CD14-positive monocyte (primary cell): ENCODE results near the gene SCD5. TPM values are rescaled to one million over a fixed set of nuclear protein-coding genes. Genes with fewer than 3 reads are reported as not detected.

Experiments
- DNase-seq, 3 donors: peaks; one replicate each; pipeline ENCODE4 v3.0.0-alpha.2; 2011 to 2022
- H2AFZ ChIP-seq: 2 replicates; pipeline ENCODE4 v1.6.0; 2012; ENCODE audit warnings: mild to moderate bottlenecking, low read depth, low read length, inconsistent platforms; ENCODE audit not compliant: insufficient read depth, poor library complexity, severe bottlenecking
- H3K27ac ChIP-seq, 2 donors: 1 replicate in 1 of 2; 2 replicates in 1 of 2; pipeline ENCODE4 v1.5.1; 2012 to 2013; ENCODE audit warnings: low read length in 2 of 2, control low read depth in 1 of 2, inconsistent platforms in 1 of 2, low read depth in 1 of 2, mild to moderate bottlenecking in 1 of 2
- H3K27me3 ChIP-seq, 2 donors: one replicate each; pipeline versions ENCODE4 v1.6.0 to v1.6.1; 2011 to 2013; ENCODE audit warnings: low read length in 2 of 2; ENCODE audit not compliant: control insufficient read depth in 2 of 2, insufficient read depth in 2 of 2
- H3K36me3 ChIP-seq, 2 donors: replicated peaks in 1 of 2; 1 replicate in 1 of 2; 2 replicates in 1 of 2; pipeline versions ENCODE4 v1.5.1 to v1.6.1; 2012 to 2013; ENCODE audit warnings: low read length in 2 of 2, control low read depth in 1 of 2, inconsistent platforms in 1 of 2, mild to moderate bottlenecking in 1 of 2; ENCODE audit not compliant: insufficient read depth in 2 of 2, control insufficient read depth in 1 of 2
- H3K4me1 ChIP-seq, 2 donors: 1 replicate in 1 of 2; 2 replicates in 1 of 2; pipeline versions ENCODE4 v1.5.1 to v1.6.1; 2012 to 2013; ENCODE audit warnings: low read length in 2 of 2, control low read depth in 1 of 2, inconsistent platforms in 1 of 2, mild to moderate bottlenecking in 1 of 2, moderate library complexity in 1 of 2; ENCODE audit not compliant: insufficient read depth in 2 of 2, control insufficient read depth in 1 of 2
- H3K4me2 ChIP-seq: replicated peaks from 2 replicates; pipeline ENCODE3; 2012; ENCODE audit warnings: low read length, moderate library complexity, mild to moderate bottlenecking; ENCODE audit not compliant: poor library complexity, severe bottlenecking; ENCODE audit errors: extremely low read depth
- H3K4me3 ChIP-seq, 3 experiments: fragments of 200-600 bp in 1 of 3; sonication (generic) in 1 of 3; replicated peaks in 1 of 3; 1 replicate in 2 of 3; 2 replicates in 1 of 3; pipeline ENCODE4 v1.5.1; 2011 to 2013; ENCODE audit warnings: low read length in 3 of 3, mild to moderate bottlenecking in 3 of 3, control low read depth in 2 of 3, low read depth in 2 of 3, inconsistent platforms in 1 of 3, moderate library complexity in 1 of 3
- H3K79me2 ChIP-seq: 2 replicates; pipeline ENCODE4 v1.6.0; 2012; ENCODE audit warnings: mild to moderate bottlenecking, control low read depth, inconsistent platforms, low read length, moderate library complexity; ENCODE audit not compliant: insufficient read depth
- H3K9ac ChIP-seq: 2 replicates; pipeline ENCODE4 v1.6.0; 2017; ENCODE audit warnings: low read length, mild to moderate bottlenecking; ENCODE audit not compliant: insufficient read depth, poor library complexity, severe bottlenecking
- H3K9me3 ChIP-seq, 2 donors: replicated peaks in 1 of 2; 1 replicate in 1 of 2; 2 replicates in 1 of 2; pipeline versions ENCODE4 v1.5.1 to v1.6.1; 2012 to 2013; ENCODE audit warnings: low read length in 2 of 2, control low read depth in 1 of 2; ENCODE audit not compliant: control insufficient read depth in 1 of 2, insufficient read depth in 1 of 2
- H4K20me1 ChIP-seq: 2 replicates; pipeline ENCODE4 v1.6.0; 2012; ENCODE audit warnings: mild to moderate bottlenecking, low read length, control low read depth, moderate library complexity; ENCODE audit not compliant: insufficient read depth
- H3K27ac Mint-ChIP-seq, 7 donors: one replicate each; pipeline ENCODE4 v1.8.0; 2020; ENCODE audit warnings: mild to moderate bottlenecking in 7 of 7, mixed read lengths in 7 of 7, moderate library complexity in 6 of 7, inconsistent platforms in 2 of 7
- H3K27me3 Mint-ChIP-seq, 3 donors: one replicate each; pipeline ENCODE4 v1.8.0; 2021 to 2022; ENCODE audit warnings: low read depth in 3 of 3, mild to moderate bottlenecking in 3 of 3, mixed read lengths in 3 of 3, moderate library complexity in 3 of 3, inconsistent platforms in 1 of 3
- H3K36me3 Mint-ChIP-seq, 2 donors: one replicate each; pipeline ENCODE4 v1.8.0; 2020; ENCODE audit warnings: mixed read lengths in 2 of 2, inconsistent platforms in 1 of 2, mild to moderate bottlenecking in 1 of 2
- H3K4me1 Mint-ChIP-seq: one replicate; pipeline ENCODE4 v1.8.0; 2020; ENCODE audit warnings: mild to moderate bottlenecking, mixed read lengths
- H3K4me3 Mint-ChIP-seq, 2 donors: one replicate each; pipeline ENCODE4 v1.8.0; 2020; ENCODE audit warnings: mild to moderate bottlenecking in 2 of 2, mixed read lengths in 2 of 2, moderate library complexity in 1 of 2
- H3K9me3 Mint-ChIP-seq, 7 donors: one replicate each; pipeline ENCODE4 v1.8.0; 2020 to 2022; ENCODE audit warnings: mixed read lengths in 7 of 7, mild to moderate bottlenecking in 6 of 7, moderate library complexity in 6 of 7, inconsistent platforms in 2 of 7
- WGBS: methylation state at CpG from one replicate; pipeline ENCODE4 v1.1.5; 2013; ENCODE audit warnings: missing lambda C conversion rate; ENCODE audit not compliant: insufficient coverage; 5-methylcytosine and 5-hydroxymethylcytosine counted together
- intact Hi-C, 2 donors: fragments of 100-400 bp; cut with micrococcal nuclease; formaldehyde crosslinking; loops; one replicate each; pipeline versions ENCODE4 v1.15.0 to v1.15.1; 2023
- polyA plus RNA-seq, 3 donors: library from polyadenylated mRNA; depleted of rRNA in 1 of 3; unstranded in 2 of 3; stranded (reverse) in 1 of 3; fragments of 300-500 nt in 2 of 3; fragments of >200 nt in 1 of 3; fragmentation: Illumina TruSeq in 2 of 3; gene quantifications; 1 replicate in 2 of 3; 2 replicates in 1 of 3; pipeline ENCODE4 v1.2.3, GENCODE V29; 2012 to 2021
- TF ChIP-seq, protein P1 (sequence below): fragments of 200-600 bp; IDR thresholded peaks from one replicate; pipeline ENCODE4 v1.8.0; 2022; ENCODE audit warnings: antibody characterized with exemption, mild to moderate bottlenecking

Gene SCD5
- polyA plus RNA-seq, 3 donors: 0.28 to 1.3 (median 0.61) TPM

DNA sequence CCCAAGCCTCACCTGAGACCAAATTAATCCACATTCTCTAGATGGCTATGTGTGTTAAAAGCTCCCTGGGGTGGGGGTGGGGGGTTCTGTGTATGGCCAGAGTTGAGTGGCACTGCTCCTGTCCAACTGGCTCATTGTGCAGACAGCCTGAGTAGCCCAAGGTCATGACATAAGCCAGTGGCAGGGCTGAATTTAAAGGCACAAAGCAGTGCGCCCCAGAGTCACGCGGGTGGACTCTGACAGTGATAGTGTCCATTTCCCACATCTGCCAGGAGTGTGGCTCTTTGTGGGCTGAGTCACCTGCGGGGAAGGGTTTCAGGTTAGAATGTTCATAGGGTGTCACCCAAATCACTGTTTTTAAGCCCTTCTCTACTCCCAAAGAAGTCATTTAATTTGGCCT lies 45.4 kb downstream of the SCD5 start:
- 80% methylated on average over 2 of the region's 4 CpGs for WGBS
- TF ChIP-seq, protein P1, sequence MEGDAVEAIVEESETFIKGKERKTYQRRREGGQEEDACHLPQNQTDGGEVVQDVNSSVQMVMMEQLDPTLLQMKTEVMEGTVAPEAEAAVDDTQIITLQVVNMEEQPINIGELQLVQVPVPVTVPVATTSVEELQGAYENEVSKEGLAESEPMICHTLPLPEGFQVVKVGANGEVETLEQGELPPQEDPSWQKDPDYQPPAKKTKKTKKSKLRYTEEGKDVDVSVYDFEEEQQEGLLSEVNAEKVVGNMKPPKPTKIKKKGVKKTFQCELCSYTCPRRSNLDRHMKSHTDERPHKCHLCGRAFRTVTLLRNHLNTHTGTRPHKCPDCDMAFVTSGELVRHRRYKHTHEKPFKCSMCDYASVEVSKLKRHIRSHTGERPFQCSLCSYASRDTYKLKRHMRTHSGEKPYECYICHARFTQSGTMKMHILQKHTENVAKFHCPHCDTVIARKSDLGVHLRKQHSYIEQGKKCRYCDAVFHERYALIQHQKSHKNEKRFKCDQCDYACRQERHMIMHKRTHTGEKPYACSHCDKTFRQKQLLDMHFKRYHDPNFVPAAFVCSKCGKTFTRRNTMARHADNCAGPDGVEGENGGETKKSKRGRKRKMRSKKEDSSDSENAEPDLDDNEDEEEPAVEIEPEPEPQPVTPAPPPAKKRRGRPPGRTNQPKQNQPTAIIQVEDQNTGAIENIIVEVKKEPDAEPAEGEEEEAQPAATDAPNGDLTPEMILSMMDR: no peak
- H3K4me3 ChIP-seq: no peak overlapping the region
- H3K27ac ChIP-seq: no peak overlapping the region
- H3K27ac Mint-ChIP-seq: no peak overlapping the region
- H3K4me3 Mint-ChIP-seq: no peak overlapping the region
- H2AFZ ChIP-seq: no peak overlapping the region
- H3K9me3 Mint-ChIP-seq: no peaks in the 10 kb centered on the region
- H3K27me3 Mint-ChIP-seq: peaks cover 0 to 2% (median 0%) of the 10 kb centered on the region in 3 donors
- no peaks in the 10 kb centered on the region for H3K4me1 ChIP-seq
- no peak overlapping the region for H3K9ac ChIP-seq
- no peaks in the 10 kb centered on the region for H3K27me3 ChIP-seq
- H3K79me2 ChIP-seq: no peaks in the 10 kb centered on the region
- intact Hi-C loops: no loop called here
- no peaks in the 10 kb centered on the region for H4K20me1 ChIP-seq
- no peak overlapping the region for H3K4me2 ChIP-seq
- no peak for DNase-seq
- H3K4me1 Mint-ChIP-seq: peaks cover 1% of the 10 kb centered on the region
- no peaks in the 10 kb centered on the region for H3K36me3 ChIP-seq
- no peaks in the 10 kb centered on the region for H3K36me3 Mint-ChIP-seq
- H3K9me3 ChIP-seq: no peaks in the 10 kb centered on the region

DNA sequence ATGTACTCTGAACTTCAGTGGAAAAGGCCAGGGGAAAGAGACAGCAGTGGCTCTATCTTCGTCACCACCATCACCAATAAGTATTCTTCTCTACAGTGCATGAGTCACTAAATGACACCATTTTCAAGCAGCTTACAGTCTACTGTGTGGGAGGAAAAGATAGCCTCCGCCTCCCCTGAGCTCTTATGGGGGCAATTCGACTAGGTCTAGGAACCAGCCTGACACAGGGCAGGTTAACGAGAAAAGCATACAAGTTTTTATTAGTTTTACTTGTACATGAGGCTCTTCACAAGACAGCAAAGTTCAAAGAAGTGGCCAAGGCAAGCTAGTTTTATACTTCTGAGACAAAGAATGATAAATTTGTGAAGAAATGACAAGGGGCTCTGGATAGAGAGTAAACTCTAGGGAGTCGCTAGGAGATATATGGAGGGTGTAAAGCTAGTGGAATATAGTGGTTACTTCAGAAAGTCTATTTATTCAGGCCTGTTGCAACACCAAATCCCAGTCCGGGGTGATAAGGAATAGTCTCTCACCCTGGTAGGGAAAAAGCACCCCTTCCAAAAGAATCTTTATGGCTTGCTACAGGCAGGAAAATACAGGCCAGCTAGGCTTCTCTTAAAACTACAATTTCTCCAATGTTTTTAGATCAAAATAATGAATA lies 49.7 kb downstream of the SCD5 start:
- H3K4me1 Mint-ChIP-seq: no peaks in the 10 kb centered on the region
- 100% methylated on average over 3 of the region's 6 CpGs for WGBS

More for the DNA sequence above, 49.7 kb downstream of the SCD5 start:
- H3K36me3 ChIP-seq: no peaks in the 10 kb centered on the region
- intact Hi-C loops: no loop called here
- H3K79me2 ChIP-seq: no peaks in the 10 kb centered on the region
- no peak overlapping the region for H3K4me3 ChIP-seq
- Mint-ChIP-seq H3K27ac (no peak overlapping the region), H3K4me3 (no peak overlapping the region), H3K9me3 (no peaks in the 10 kb centered on the region), H3K36me3 (no peaks in the 10 kb centered on the region), H3K27me3 (peaks cover 0 to 2% (median 0%) of the 10 kb centered on the region in 3 donors)
- no peak overlapping the region for H3K4me2 ChIP-seq
- H3K4me1 ChIP-seq: no peaks in the 10 kb centered on the region
- no peak overlapping the region for H3K27ac ChIP-seq
- H3K27me3 ChIP-seq: no peaks in the 10 kb centered on the region
- no peaks in the 10 kb centered on the region for H3K9me3 ChIP-seq
- no peaks in the 10 kb centered on the region for H4K20me1 ChIP-seq
- TF ChIP-seq, protein P1: no peak
- no peak overlapping the region for H3K9ac ChIP-seq
- DNase-seq: no peak
- no peak overlapping the region for H2AFZ ChIP-seq
